ENCODE data around the gene MYO9B. TPM values are rescaled to one million over a fixed set of nuclear protein-coding genes. Genes with fewer than 3 reads are reported as not detected.
A peak's percentile ranks its signal among the peaks of the same experiment; 100 is the strongest.

MYO9B gene
- total and polyA plus RNA-seq, 2 of the 13 experiments (the other 11 are each of a cell fraction or from before 2014, with no cell fraction given) = 18.0 to 18.3 TPM

GRCh38 chr19:17035842-17036424 lies 39.6 kb upstream of the MYO9B start:
- peaks cover 2 to 15% of the 10 kb centered on the region in 2 experiments; a peak in 2 of 5 replicates for H3K27me3 ChIP-seq (ENCODE audit: control insufficient read depth in 1 of 2, insufficient read depth in 2 of 2, low read length in 2 of 2)
- no peaks in the 10 kb centered on the region for H3K79me2 ChIP-seq (ENCODE audit: insufficient read depth, low read length)
- 0 out of 2 replicates have a peak, but pooled peaks cover under 1% of the 10 kb centered on the region for H3K4me1 ChIP-seq (ENCODE audit: insufficient read depth, low read length)
- FAIRE-seq (no peak), DNase-seq (ENCODE audit: low spot score) (no peak), ATAC-seq (no peak)
- no peak overlapping the region for H2AFZ ChIP-seq (ENCODE audit: low read length)
- intact Hi-C loops (cut with micrococcal nuclease; ENCODE audit: unreplicated experiment) = no loop called here
- H4K20me1 ChIP-seq (ENCODE audit: insufficient read depth, low read length) = no peaks in the 10 kb centered on the region
- 46% methylated on average over 10 of the region's 15 CpGs for WGBS (ENCODE audit: low lambda C conversion rate)
- H3K9me3 ChIP-seq (ENCODE audit: low read length) = no peaks in the 10 kb centered on the region
- H3K9ac ChIP-seq (ENCODE audit: insufficient read depth, low read depth, low read length) = no peak overlapping the region
- no peaks in the 10 kb centered on the region for H3K36me3 ChIP-seq (replicated peaks in 1 of 2; ENCODE audit: control insufficient read depth in 1 of 2, insufficient read depth in 2 of 2, low read length in 2 of 2)
- in situ Hi-C loops (cut with HindIII; ENCODE audit: extremely low pct_ligation_motif_present, low pct_unique_long_range_greater_than_20kb) = no loop called here
- no peak overlapping the region for H3K4me3 ChIP-seq (replicated peaks in 1 of 3; ENCODE audit: insufficient read depth in 1 of 3, low read depth in 2 of 3, low read length in 3 of 3)
- POLR2A ChIA-PET = no interaction called here
- H3K27ac ChIP-seq (ENCODE audit: extremely low read length, insufficient read depth, low read length) = no peak overlapping the region
- BruUV-seq (replicated peaks) = no TSS peak
- no peak overlapping the region for H3K4me2 ChIP-seq (ENCODE audit: low read depth, low read length)
- TF ChIP-seq CREB1 (IDR thresholded peaks at IDR 0.05) = peak; percentile 93
- no peak for TF ChIP-seq CREB1 (CRISPR knock-in tag; IDR thresholded peaks at IDR 0.05)
- no peak for TF ChIP-seq CSRNP1 (CRISPR knock-in tag; IDR thresholded peaks at IDR 0.05)
- no peak for TF ChIP-seq RNF2 (conservative IDR thresholded peaks at IDR 0.05; ENCODE audit: low read depth)
- TF ChIP-seq ZBTB37 (CRISPR knock-in tag; IDR thresholded peaks at IDR 0.05) = no peak
- peak; percentile 31; the same call in 1 of the 2 replicates for TF ChIP-seq ATF7 (IDR thresholded peaks at IDR 0.05)
- TF ChIP-seq ATF7 (CRISPR knock-in tag; IDR thresholded peaks at IDR 0.05) = no peak
- CTCF ChIA-PET (ENCODE audit: low intra/inter-chr PET ratio, low total read pairs) = no interaction called here
